IPS-11a (cell line): Measurements from ENCODE around the gene TTLL11.
"Not testable (repeated sequence)": the region's sequence is repeated elsewhere in the genome, so short reads cannot be mapped to it uniquely, and the experiment has no call there.

Source experiments
- H3K4me3 ChIP-seq: one replicate; pipeline ENCODE4 v1.5.1; 2013; ENCODE audit warnings: low read depth, low read length, control low read depth

Gene TTLL11

GRCh38 chr9:121807823-121808278, 285.3 kb downstream of the TTLL11 start:
- H3K4me3 ChIP-seq: no peak overlapping the region

- H3K4me3 ChIP-seq: no peak overlapping the region
Measured at GRCh38 chr9:121807069-121807822, 285.9 kb downstream of the TTLL11 start.

- H3K4me3 ChIP-seq: no peak overlapping the region
Measured at GRCh38 chr9:121802753-121803152, 290.4 kb downstream of the TTLL11 start.

- no peak overlapping the region for H3K4me3 ChIP-seq
Measured at GRCh38 chr9:121801579-121801978, 291.5 kb downstream of the TTLL11 start.

- no peak overlapping the region for H3K4me3 ChIP-seq
Measured at GRCh38 chr9:121800376-121800775, 292.7 kb downstream of the TTLL11 start.

- H3K4me3 ChIP-seq: no peak overlapping the region
Measured at GRCh38 chr9:121798941-121799340, 294.2 kb downstream of the TTLL11 start.

GRCh38 chr9:121797081-121797480, 296.0 kb downstream of the TTLL11 start:
- no peak overlapping the region for H3K4me3 ChIP-seq

GRCh38 chr9:121794334-121794733, 298.8 kb downstream of the TTLL11 start:
- H3K4me3 ChIP-seq: not testable (repeated sequence)

- not testable (repeated sequence) for H3K4me3 ChIP-seq
Measured at GRCh38 chr9:121792476-121792875, 300.6 kb downstream of the TTLL11 start.

GRCh38 chr9:121790841-121791240, 302.3 kb downstream of the TTLL11 start:
- no peak overlapping the region for H3K4me3 ChIP-seq

- H3K4me3 ChIP-seq: no peak overlapping the region
Measured at GRCh38 chr9:121788686-121789366, 304.3 kb downstream of the TTLL11 start.

GRCh38 chr9:121786998-121787422, 306.1 kb downstream of the TTLL11 start:
- no peak overlapping the region for H3K4me3 ChIP-seq

GRCh38 chr9:121786543-121786948, 306.6 kb downstream of the TTLL11 start:
- H3K4me3 ChIP-seq: no peak overlapping the region

- no peak overlapping the region for H3K4me3 ChIP-seq
Measured at GRCh38 chr9:121785673-121786542, 307.2 kb downstream of the TTLL11 start.

- H3K4me3 ChIP-seq: no peak overlapping the region
Measured at GRCh38 chr9:121784731-121785411, 308.2 kb downstream of the TTLL11 start.

- H3K4me3 ChIP-seq: no peak overlapping the region
Measured at GRCh38 chr9:121783521-121784507, 309.3 kb downstream of the TTLL11 start.

GRCh38 chr9:121783111-121783510, 310.0 kb downstream of the TTLL11 start:
- H3K4me3 ChIP-seq: no peak overlapping the region

GRCh38 chr9:121782514-121783110, 310.5 kb downstream of the TTLL11 start:
- no peak overlapping the region for H3K4me3 ChIP-seq
